VCaP (cell line): Measurements from ENCODE around the gene ATP2C2.

Source experiments
- H3K27ac ChIP-seq: fragments of 450-650 bp; 2 replicates; pipeline ENCODE4 v1.5.1; 2017
- CTCF ChIP-seq: fragments of 450-650 bp; conservative IDR thresholded peaks from 2 replicates; pipeline ENCODE4 v1.5.1; 2017; ENCODE audit warnings: mild to moderate bottlenecking, moderate library complexity

Gene ATP2C2

DNA sequence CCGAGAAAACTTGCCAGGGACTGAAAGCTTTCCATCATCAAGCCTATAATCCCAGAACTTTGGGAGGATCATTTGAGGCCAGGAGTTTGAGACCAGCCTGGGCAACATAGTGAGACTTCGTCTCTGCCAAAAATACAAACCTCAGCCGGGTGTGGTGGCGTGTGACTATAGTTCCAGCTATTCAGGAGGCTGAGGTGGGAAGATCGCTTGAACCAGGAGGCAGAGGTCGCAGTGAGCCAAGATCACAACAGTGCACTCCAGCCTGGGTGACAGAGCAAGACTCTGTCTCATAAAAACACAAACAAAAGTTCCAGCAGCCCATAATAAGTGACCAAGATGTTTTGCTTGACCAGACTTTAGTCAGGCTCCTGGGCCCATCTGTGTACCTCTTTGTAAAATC lies 134.2 kb downstream of the ATP2C2 start:
- no peak for TF ChIP-seq CTCF
- H3K27ac ChIP-seq: no peak overlapping the region

- no peak for TF ChIP-seq CTCF
- H3K27ac ChIP-seq: peak overlapping the region; percentile 77
Measured at GRCh38 chr16:84503751-84504395, 135.5 kb downstream of the ATP2C2 start.

DNA sequence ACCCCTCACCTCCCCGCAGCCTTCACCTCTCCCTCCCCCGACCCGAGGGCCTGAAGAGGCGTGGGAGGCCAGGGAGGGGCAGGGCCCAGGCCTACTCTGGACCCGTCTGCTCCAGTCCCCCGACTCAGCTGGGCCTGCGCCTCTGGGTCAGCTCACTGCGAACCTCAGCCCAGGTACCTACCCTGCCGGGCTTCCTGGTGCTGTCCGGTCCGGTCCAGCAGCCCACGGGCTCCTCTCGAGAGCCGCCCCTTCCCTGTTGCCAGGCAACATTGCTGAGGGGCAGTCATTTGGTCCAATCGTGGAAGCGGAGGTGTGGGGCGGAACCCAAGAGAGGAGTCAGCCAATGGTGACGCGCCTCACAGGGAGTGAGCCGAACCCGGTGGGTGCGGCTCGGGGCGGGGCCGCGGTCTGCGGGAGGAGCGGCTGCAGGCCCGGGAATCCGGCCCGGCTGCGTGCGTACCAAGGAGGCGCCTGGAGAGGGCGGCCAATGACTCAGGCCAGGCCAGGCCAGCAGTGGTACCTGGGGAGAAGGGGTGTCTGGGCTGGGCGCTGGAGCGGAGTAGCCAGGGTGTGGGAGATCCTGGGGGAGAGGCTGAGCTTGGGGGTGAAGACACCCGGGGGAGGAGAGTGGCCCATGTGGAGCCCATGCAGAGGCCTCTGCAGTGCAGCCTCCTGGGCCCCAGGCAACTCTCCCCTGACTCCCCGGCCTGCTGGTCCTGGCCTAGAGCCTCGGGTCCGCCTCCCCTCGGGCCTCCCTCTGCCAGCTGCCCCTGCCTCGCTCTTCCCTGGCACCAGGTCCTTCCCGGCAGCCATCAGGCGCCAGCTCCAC lies 136.3 kb downstream of the ATP2C2 start, which contains the start of gene MEAK7:
MEAK7 (minus strand) TSS at position 240 of the 829 bp plus-strand sequence. CDS start 6,573 bp downstream, outside the sequence.
- H3K27ac ChIP-seq: peak within 1 kb of the TSS; percentile 77

DNA sequence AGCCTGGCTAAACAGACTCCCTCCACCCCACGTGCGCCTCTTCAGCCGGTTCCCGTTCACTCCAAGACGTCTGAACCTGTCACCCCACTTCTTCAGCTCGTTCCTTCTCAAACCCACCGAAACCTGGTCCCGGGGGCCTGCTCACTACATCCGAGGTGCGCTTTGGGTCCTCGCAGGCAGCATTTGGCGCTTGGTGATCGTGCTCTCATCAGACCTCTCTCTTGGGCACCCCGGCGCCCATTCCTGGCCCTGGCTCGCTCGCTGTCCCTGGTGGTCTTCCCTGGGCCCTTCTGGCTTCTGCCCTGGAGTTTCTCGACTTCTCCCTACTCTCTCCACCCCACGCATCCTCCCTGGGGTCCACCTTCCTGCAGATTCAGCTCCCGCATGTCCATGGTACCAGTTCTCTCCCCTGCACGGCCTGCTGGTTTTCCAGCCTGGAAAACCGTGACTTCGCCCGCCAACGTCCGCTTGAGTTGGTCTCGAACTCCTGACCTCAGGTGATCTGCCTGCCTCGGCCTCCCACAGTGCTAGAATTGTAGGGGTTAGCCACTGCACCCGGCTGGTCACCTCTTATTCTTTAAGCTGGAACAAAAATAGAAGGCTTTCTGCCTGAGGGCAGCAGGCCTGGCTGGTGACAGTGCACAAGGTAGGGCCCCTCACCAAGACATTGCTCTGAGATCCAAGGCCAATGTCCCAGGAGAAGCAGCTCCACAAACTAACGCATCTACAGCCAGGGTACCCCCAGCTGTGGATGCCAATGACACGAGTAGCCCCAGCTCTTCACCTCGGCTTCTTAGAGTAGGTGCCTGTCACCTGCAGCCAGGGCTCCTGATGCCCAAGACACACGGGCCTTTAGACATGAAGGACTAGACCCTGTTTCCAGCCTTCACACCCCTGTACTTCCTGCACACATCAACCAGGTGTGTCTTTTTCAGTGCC lies 137.2 kb downstream of the ATP2C2 start:
- TF ChIP-seq CTCF: no peak
- H3K27ac ChIP-seq: peak overlapping the region; percentile 77

More for the DNA sequence above, 136.3 kb downstream of the ATP2C2 start, which contains the start of gene MEAK7:
- TF ChIP-seq CTCF: no peak

DNA sequence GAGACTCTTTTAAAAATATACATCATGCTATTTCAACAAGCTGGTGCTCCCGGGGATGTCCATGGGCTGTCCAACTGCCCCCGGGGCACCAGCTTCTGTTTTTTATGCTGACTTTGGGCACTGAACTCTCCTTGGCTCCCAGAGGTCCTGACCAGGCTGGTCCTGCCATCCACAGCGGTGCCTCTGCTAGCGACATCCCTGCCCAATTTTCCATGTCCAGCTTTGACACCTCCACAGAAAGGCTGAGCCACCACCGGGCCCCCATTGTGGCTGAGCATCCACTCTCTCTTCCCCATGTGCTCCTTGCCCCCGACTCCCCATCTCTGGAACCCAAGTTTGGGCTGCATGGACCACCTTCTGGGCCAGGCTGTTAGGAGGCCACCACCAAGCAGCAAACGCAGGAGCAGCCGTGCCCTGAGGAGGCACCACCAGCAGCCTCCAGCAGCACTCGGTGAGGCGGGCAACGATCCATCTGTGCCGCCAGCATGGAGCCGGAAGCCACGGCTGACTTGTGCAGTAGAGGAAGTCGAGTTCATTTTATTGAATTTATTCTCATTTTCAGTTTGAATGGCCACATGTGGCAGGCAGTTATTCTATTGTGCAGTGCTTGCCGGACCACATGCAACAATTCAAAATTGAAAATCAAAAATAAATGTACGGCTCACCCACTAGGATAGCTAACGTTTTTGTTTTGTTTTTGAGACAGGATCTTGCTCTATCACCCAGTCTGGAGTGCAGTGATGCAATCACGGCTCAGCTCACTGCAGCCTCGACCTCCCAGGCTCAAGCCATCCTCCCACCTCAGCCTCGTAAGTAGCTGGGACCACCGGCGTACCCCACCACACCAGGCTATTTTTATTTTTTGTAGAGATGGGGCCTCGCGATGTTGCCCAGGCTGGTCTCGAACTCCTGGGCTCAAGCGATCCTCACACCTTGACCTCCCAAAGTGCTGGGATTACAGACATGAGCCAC lies 139.0 kb downstream of the ATP2C2 start:
- no peak for TF ChIP-seq CTCF
- no peak overlapping the region for H3K27ac ChIP-seq

- TF ChIP-seq CTCF: no peak
- H3K27ac ChIP-seq: no peak overlapping the region
Measured at GRCh38 chr16:84508502-84508901, 140.2 kb downstream of the ATP2C2 start.
